ENCODE data around the gene CFAP77.
A peak's percentile ranks its signal among the peaks of the same experiment; 100 is the strongest.

Gene CFAP77

DNA sequence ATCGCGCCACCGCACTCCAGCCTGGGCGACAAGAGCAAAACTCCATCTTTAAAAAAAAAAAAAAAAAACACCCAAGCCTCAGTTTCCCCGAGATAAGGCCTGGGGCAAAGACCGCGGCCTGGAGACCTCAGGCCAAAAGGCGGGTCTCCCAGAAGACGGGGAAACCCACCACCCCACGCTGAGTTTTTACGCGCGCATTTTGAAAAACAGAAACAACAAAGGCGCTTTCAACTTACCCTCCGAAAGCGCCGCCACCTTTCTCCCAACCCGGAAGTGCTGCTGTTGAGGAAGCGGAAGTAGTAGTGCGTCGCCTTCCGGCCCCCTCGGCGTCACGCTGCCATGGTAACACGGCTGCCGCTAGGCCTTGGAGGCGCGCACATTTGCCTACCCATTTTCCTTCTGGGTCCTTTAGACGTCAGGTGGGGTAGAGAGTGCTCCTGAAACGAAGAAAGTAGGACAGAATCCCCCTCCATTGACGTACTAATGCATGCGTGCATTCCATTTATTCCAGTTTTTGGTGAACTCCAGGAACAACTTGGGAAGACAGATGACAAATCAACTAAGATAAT, 3.4 kb upstream of the CFAP77 start, which contains the start of gene TTF1:
Gene TTF1 (minus strand): TSS at position 287 of the 569 bp plus-strand sequence. CDS start 4,019 bp downstream, outside the sequence.
- Histone ChIP-seq H3K36me3 (ENCODE audit: control insufficient read depth in 4 of 4, insufficient read depth in 4 of 4, low read length in 3 of 4) (peaks cover 3 to 21% (median 11%) of the 10 kb centered on the region in 4 experiments), H3K9me3 (ENCODE audit: control extremely low read depth in 1 of 5, control insufficient read depth in 4 of 5, insufficient read depth in 2 of 5, low read depth in 1 of 5, low read length in 4 of 5) (no peaks in the 10 kb centered on the region), H3K27me3 (replicated peaks in 2 of 5; ENCODE audit: control insufficient read depth in 4 of 5, insufficient read depth in 5 of 5, low read length in 4 of 5) (peaks cover 4 to 26% (median 13%) of the 10 kb centered on the region in 5 experiments), H3K27ac (ENCODE audit: insufficient read depth in 1 of 2, low read depth in 1 of 2, low read length in 2 of 2, poor library complexity in 1 of 2, severe bottlenecking in 2 of 2) (peak within 1 kb of the TSS in 1 of 2 experiments; percentile 61), H3K4me1 (ENCODE audit: control extremely low read depth in 1 of 4, control insufficient read depth in 4 of 4, insufficient read depth in 4 of 4, low read length in 3 of 4) (peaks cover 17 to 52% (median 50%) of the 10 kb centered on the region in 4 experiments), H3K4me3 (ENCODE audit: control insufficient read depth in 1 of 7, extremely low read depth in 1 of 7, insufficient read depth in 4 of 7, low read depth in 2 of 7, low read length in 6 of 7) (peak within 1 kb of the TSS; percentile 79 to 92 (median 87))
- 3% methylated on average over 22 of the region's 33 CpGs for WGBS (ENCODE audit: insufficient coverage)
- POLR2A ChIA-PET: no interaction called here
- CTCF ChIA-PET: no interaction called here
- DNase-seq: peak; percentile 96 to 97 (median 97)

DNA sequence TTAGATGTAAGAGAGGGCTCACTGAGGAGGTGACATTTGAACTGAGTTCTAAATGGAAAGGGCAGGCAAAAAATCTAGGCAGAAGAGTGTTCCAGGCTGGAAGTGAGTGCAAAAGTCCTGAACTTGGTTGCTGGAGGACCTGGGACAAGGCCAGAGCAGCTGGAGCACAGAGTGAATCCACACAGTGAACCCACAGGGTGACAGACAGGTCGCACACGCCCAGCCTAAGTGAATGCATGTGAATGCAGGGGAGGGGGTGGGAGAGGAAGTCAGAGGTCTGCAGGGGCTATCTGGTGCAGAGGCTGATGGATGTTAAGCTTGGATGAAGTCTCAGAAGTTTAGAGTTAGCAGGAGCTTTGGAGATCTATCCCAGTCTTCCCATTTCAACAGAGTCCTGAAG, 2.8 kb upstream of the CFAP77 start:
- POLR2A ChIA-PET: no interaction called here

DNA sequence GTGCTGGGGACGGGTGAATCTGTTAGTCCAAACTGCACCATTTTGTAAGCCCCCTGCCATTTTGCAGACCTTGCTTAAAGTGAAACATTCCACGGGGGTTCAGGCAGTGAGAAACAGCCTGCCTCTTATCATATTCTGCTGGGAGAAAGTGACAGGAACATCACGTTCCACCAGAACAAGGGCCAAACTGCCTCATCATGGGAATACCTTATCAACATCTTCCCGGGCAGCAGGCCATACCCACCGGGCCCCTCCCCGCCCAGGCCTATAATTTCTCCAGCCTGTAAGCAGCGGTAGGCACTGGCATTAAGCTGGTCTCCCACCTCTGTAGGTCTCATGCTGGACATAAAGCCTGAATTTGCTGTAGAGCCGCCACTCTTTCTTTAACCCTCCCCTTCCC, 1.5 kb upstream of the CFAP77 start:
- H3K36me3 ChIP-seq (ENCODE audit: control insufficient read depth in 4 of 4, insufficient read depth in 4 of 4, low read length in 3 of 4): peaks cover 0 to 4% (median 0%) of the 10 kb centered on the region in 4 experiments
- ChIA-PET POLR2A (no interaction called here), CTCF (interaction anchor here (1.1 kb wide), 1 partner anchor 36 kb away, joined by 4 read pairs; no protein-coding TSS in a partner anchor)
- H3K27me3 ChIP-seq (replicated peaks in 2 of 5; ENCODE audit: control insufficient read depth in 4 of 5, insufficient read depth in 5 of 5, low read length in 4 of 5): peaks cover 6 to 44% (median 17%) of the 10 kb centered on the region in 5 experiments
- no peak overlapping the region for H3K4me3 ChIP-seq (ENCODE audit: control insufficient read depth in 1 of 7, extremely low read depth in 1 of 7, insufficient read depth in 4 of 7, low read depth in 2 of 7, low read length in 6 of 7)
- no peaks in the 10 kb centered on the region for H3K9me3 ChIP-seq (ENCODE audit: control extremely low read depth in 1 of 5, control insufficient read depth in 4 of 5, insufficient read depth in 2 of 5, low read depth in 1 of 5, low read length in 4 of 5)
- no peak for DNase-seq
- 100% methylated on average over 6 of the region's 8 CpGs for WGBS (ENCODE audit: insufficient coverage)
- H3K4me1 ChIP-seq (ENCODE audit: control extremely low read depth in 1 of 4, control insufficient read depth in 4 of 4, insufficient read depth in 4 of 4, low read length in 3 of 4): peaks cover 16 to 55% (median 49%) of the 10 kb centered on the region in 4 experiments
- no peak overlapping the region for H3K27ac ChIP-seq (ENCODE audit: insufficient read depth in 1 of 2, low read depth in 1 of 2, low read length in 2 of 2, poor library complexity in 1 of 2, severe bottlenecking in 2 of 2)

More for the DNA sequence above, 2.8 kb upstream of the CFAP77 start:
- Histone ChIP-seq H3K4me1 (ENCODE audit: control extremely low read depth in 1 of 4, control insufficient read depth in 4 of 4, insufficient read depth in 4 of 4, low read length in 3 of 4) (peaks cover 17 to 55% (median 50%) of the 10 kb centered on the region in 4 experiments), H3K27ac (ENCODE audit: insufficient read depth in 1 of 2, low read depth in 1 of 2, low read length in 2 of 2, poor library complexity in 1 of 2, severe bottlenecking in 2 of 2) (no peak overlapping the region), H3K36me3 (ENCODE audit: control insufficient read depth in 4 of 4, insufficient read depth in 4 of 4, low read length in 3 of 4) (peaks cover under 1 to 16% (median 6%) of the 10 kb centered on the region in 4 experiments), H3K9me3 (ENCODE audit: control extremely low read depth in 1 of 5, control insufficient read depth in 4 of 5, insufficient read depth in 2 of 5, low read depth in 1 of 5, low read length in 4 of 5) (no peaks in the 10 kb centered on the region), H3K27me3 (replicated peaks in 2 of 5; ENCODE audit: control insufficient read depth in 4 of 5, insufficient read depth in 5 of 5, low read length in 4 of 5) (peaks cover 6 to 31% (median 13%) of the 10 kb centered on the region in 5 experiments), H3K4me3 (ENCODE audit: control insufficient read depth in 1 of 7, extremely low read depth in 1 of 7, insufficient read depth in 4 of 7, low read depth in 2 of 7, low read length in 6 of 7) (peak overlapping the region in 6 of 7 experiments; percentile 79 to 92 (median 88))
- no peak for DNase-seq
- WGBS (ENCODE audit: insufficient coverage): 93% methylated on average over 2 of the region's 2 CpGs
- CTCF ChIA-PET: interaction anchor here (1.1 kb wide), 1 partner anchor 35 kb away, joined by 4 read pairs; no protein-coding TSS in a partner anchor

DNA sequence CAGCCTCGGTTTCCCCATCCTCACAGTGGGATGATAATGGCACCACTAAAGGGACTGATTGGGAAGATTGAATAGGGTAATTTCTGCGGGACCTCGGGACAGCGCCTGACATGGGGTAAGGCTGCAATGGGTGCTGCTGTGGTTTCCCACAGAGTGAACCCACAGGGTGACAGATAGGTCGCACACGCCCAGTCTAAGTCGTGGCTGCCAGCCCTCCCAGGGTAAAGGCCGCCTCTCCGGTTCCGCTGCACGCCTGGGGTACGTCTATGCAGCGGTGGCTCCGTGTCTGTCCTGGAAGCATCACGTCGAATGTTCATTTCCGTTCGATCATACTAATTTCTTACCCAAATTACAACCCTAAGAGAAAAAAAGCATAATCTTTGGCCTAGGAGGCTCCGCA, 631 bp downstream of the CFAP77 start:
- CTCF ChIA-PET: interaction anchor here (1.4 kb wide), 1 partner anchor 20 kb away, joined by 6 read pairs; no protein-coding TSS in a partner anchor
- no peaks in the 10 kb centered on the region for H3K9me3 ChIP-seq (ENCODE audit: control extremely low read depth in 1 of 5, control insufficient read depth in 4 of 5, insufficient read depth in 2 of 5, low read depth in 1 of 5, low read length in 4 of 5)
- H3K4me1 ChIP-seq (ENCODE audit: control extremely low read depth in 1 of 4, control insufficient read depth in 4 of 4, insufficient read depth in 4 of 4, low read length in 3 of 4): peaks cover 3 to 35% (median 31%) of the 10 kb centered on the region in 4 experiments
- H3K4me3 ChIP-seq (ENCODE audit: control insufficient read depth in 1 of 7, extremely low read depth in 1 of 7, insufficient read depth in 4 of 7, low read depth in 2 of 7, low read length in 6 of 7): peak overlapping the region in 6 of 7 experiments; percentile 51 to 78 (median 66)
- no peaks in the 10 kb centered on the region for H3K36me3 ChIP-seq (ENCODE audit: control insufficient read depth in 4 of 4, insufficient read depth in 4 of 4, low read length in 3 of 4)
- POLR2A ChIA-PET: interaction anchor here (0.6 kb wide), 1 partner anchor 10 kb away, joined by 3 read pairs; no protein-coding TSS in a partner anchor
- peaks cover 11 to 65% (median 26%) of the 10 kb centered on the region in 5 experiments for H3K27me3 ChIP-seq (replicated peaks in 2 of 5; ENCODE audit: control insufficient read depth in 4 of 5, insufficient read depth in 5 of 5, low read length in 4 of 5)
- peak in 2 of 3 donors; percentile 21 to 32 for DNase-seq
- no peak overlapping the region for H3K27ac ChIP-seq (ENCODE audit: insufficient read depth in 1 of 2, low read depth in 1 of 2, low read length in 2 of 2, poor library complexity in 1 of 2, severe bottlenecking in 2 of 2)
- WGBS (ENCODE audit: insufficient coverage): 6% methylated on average over 17 of the region's 19 CpGs

DNA sequence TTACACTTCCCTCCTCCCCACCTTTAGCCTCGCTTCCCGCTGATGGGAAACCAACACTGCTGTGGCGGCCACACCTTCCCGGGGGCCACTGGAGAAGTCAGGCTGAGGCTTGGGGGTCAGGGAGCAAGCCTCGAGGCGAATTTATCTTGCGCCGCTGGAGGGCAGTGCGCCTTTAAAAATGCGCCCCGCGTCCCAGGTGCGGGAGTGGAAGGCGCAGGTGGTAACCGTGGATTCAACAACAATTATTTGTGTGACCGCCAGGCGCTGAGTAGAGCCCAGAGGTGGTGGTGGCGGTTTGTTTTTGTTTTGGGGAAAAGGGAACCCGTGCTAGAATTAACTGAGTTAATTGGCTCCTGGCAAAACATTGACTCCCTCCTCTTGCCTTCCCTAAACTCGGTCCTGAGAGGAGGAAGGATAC, 1.1 kb downstream of the CFAP77 start:
- 0% methylated on average over 13 of the region's 20 CpGs for WGBS (ENCODE audit: insufficient coverage)
- POLR2A ChIA-PET: no interaction called here

DNA sequence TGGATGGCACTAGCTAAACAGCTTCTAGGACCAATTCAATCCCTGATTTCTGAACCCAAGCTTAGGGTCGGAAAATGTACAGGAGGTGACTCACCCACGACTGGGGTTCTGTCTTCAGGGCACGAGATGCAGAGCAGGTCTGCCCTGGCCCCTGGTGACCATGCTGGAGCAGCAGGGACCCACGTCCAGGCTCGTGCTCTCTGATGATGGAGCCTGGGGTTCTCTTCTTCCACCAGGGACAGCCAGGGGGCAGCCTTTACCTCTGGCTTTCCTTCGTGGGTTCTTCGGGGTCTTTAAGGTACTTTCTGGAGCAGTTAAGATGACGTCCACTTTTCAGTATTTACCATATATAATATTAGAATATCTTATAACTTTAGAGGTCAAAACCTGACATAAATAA, 2.1 kb downstream of the CFAP77 start:
- POLR2A ChIA-PET: interaction anchor here (0.6 kb wide), 1 partner anchor 395 kb away, joined by 5 read pairs; no protein-coding TSS in a partner anchor
- H3K27me3 ChIP-seq (replicated peaks in 2 of 5; ENCODE audit: control insufficient read depth in 4 of 5, insufficient read depth in 5 of 5, low read length in 4 of 5): peaks cover 14 to 75% (median 29%) of the 10 kb centered on the region in 5 experiments
- no peaks in the 10 kb centered on the region for H3K36me3 ChIP-seq (ENCODE audit: control insufficient read depth in 4 of 4, insufficient read depth in 4 of 4, low read length in 3 of 4)
- peak; percentile 42 to 61 (median 60) for DNase-seq
- WGBS (ENCODE audit: insufficient coverage): 6% methylated on average over 3 of the region's 8 CpGs
- CTCF ChIA-PET: interaction anchor here (1.4 to 4.1 kb wide), 4 partner anchors 10 to 489 kb away, joined by 3 to 21 read pairs (median 9); no protein-coding TSS in a partner anchor
- H3K4me1 ChIP-seq (ENCODE audit: control extremely low read depth in 1 of 4, control insufficient read depth in 4 of 4, insufficient read depth in 4 of 4, low read length in 3 of 4): peaks cover 0 to 27% (median 22%) of the 10 kb centered on the region in 4 experiments
- H3K27ac ChIP-seq (ENCODE audit: insufficient read depth in 1 of 2, low read depth in 1 of 2, low read length in 2 of 2, poor library complexity in 1 of 2, severe bottlenecking in 2 of 2): no peak overlapping the region
- no peaks in the 10 kb centered on the region for H3K9me3 ChIP-seq (ENCODE audit: control extremely low read depth in 1 of 5, control insufficient read depth in 4 of 5, insufficient read depth in 2 of 5, low read depth in 1 of 5, low read length in 4 of 5)
- no peak overlapping the region for H3K4me3 ChIP-seq (ENCODE audit: control insufficient read depth in 1 of 7, extremely low read depth in 1 of 7, insufficient read depth in 4 of 7, low read depth in 2 of 7, low read length in 6 of 7)

More for the DNA sequence above, 1.1 kb downstream of the CFAP77 start:
- peaks cover 0 to 31% (median 27%) of the 10 kb centered on the region in 4 experiments for H3K4me1 ChIP-seq (ENCODE audit: control extremely low read depth in 1 of 4, control insufficient read depth in 4 of 4, insufficient read depth in 4 of 4, low read length in 3 of 4)
- DNase-seq: peak; percentile 71 to 85 (median 81)
- no peak overlapping the region for H3K27ac ChIP-seq (ENCODE audit: insufficient read depth in 1 of 2, low read depth in 1 of 2, low read length in 2 of 2, poor library complexity in 1 of 2, severe bottlenecking in 2 of 2)
- peaks cover 14 to 69% (median 29%) of the 10 kb centered on the region in 5 experiments for H3K27me3 ChIP-seq (replicated peaks in 2 of 5; ENCODE audit: control insufficient read depth in 4 of 5, insufficient read depth in 5 of 5, low read length in 4 of 5)
- H3K4me3 ChIP-seq (ENCODE audit: control insufficient read depth in 1 of 7, extremely low read depth in 1 of 7, insufficient read depth in 4 of 7, low read depth in 2 of 7, low read length in 6 of 7): peak overlapping the region in 4 of 7 experiments; percentile 27 to 78 (median 68)
- no peaks in the 10 kb centered on the region for H3K9me3 ChIP-seq (ENCODE audit: control extremely low read depth in 1 of 5, control insufficient read depth in 4 of 5, insufficient read depth in 2 of 5, low read depth in 1 of 5, low read length in 4 of 5)
- CTCF ChIA-PET: interaction anchor here (1.4 kb wide), 1 partner anchor 20 kb away, joined by 6 read pairs; no protein-coding TSS in a partner anchor
- H3K36me3 ChIP-seq (ENCODE audit: control insufficient read depth in 4 of 4, insufficient read depth in 4 of 4, low read length in 3 of 4): no peaks in the 10 kb centered on the region

Measured in common myeloid progenitor, CD34-positive (primary cell).